ENCODE measurements around the gene FGF11. TPM values are rescaled to one million over a fixed set of nuclear protein-coding genes. Genes with fewer than 3 reads are reported as not detected.

Gene FGF11
- total RNA-seq, 1 donor from 2014 or later = 22.4 TPM

GRCh38 chr17:7483255-7484066, 44.1 kb downstream of the FGF11 start:
- peak; percentile 83 for DNase-seq (ENCODE audit: low read depth)
- H3K79me2 ChIP-seq (ENCODE audit: insufficient read depth, low read length) = peaks cover 53% of the 10 kb centered on the region
- no peaks in the 10 kb centered on the region for H3K27me3 ChIP-seq (ENCODE audit: insufficient read depth, low read length)
- Mint-ChIP-seq H3K9me3 (ENCODE audit: unreplicated experiment) (no peaks in the 10 kb centered on the region), H3K27ac (ENCODE audit: unreplicated experiment) (peak overlapping the region; percentile 100), H3K4me1 (ENCODE audit: low read depth, unreplicated experiment) (peaks cover 32% of the 10 kb centered on the region), H3K4me3 (ENCODE audit: unreplicated experiment) (peak overlapping the region; percentile 99), H3K27me3 (ENCODE audit: low read depth, unreplicated experiment) (no peaks in the 10 kb centered on the region), H3K36me3 (ENCODE audit: low read depth, unreplicated experiment) (peaks cover 3% of the 10 kb centered on the region)
- peaks cover 36% of the 10 kb centered on the region for H4K20me1 ChIP-seq (ENCODE audit: insufficient read depth, low read length)
- H3K9me3 ChIP-seq (ENCODE audit: insufficient read depth, low read depth, low read length) = no peaks in the 10 kb centered on the region
- H3K4me3 ChIP-seq (ENCODE audit: insufficient read depth, low read depth, low read length) = peak overlapping the region; percentile 95
- peak overlapping the region; percentile 95 for H3K4me2 ChIP-seq (ENCODE audit: low read length)
- peaks cover 29% of the 10 kb centered on the region for H3K4me1 ChIP-seq (ENCODE audit: insufficient read depth, low read length)
- TF ChIP-seq CTCF (IDR thresholded peaks at IDR 0.05; ENCODE audit: insufficient read depth, low read depth, low read length) = no peak
- TF ChIP-seq EZH2 (IDR thresholded peaks at IDR 0.05; ENCODE audit: insufficient read depth, low read length) = no peak
- no peaks in the 10 kb centered on the region for H3K36me3 ChIP-seq (ENCODE audit: insufficient read depth, low read length)
- H2AFZ ChIP-seq (ENCODE audit: low read depth, low read length) = peak overlapping the region; percentile 83
- peak; percentile 34 for FAIRE-seq
- peak overlapping the region; percentile 98 for H3K27ac ChIP-seq (ENCODE audit: low read depth, low read length)
- peak overlapping the region; percentile 95 for H3K9ac ChIP-seq (ENCODE audit: low read length)

GRCh38 chr17:7484067-7484918, 45.0 kb downstream of the FGF11 start, which contains the start of gene POLR2A:
Gene POLR2A, plus strand, starts transcription at chr17:7484366.
- Histone ChIP-seq H3K27ac (ENCODE audit: low read depth, low read length) (peak within 1 kb of the TSS; percentile 98), H2AFZ (ENCODE audit: low read depth, low read length) (peak within 1 kb of the TSS; percentile 83), H3K4me1 (ENCODE audit: insufficient read depth, low read length) (peaks cover 27% of the 10 kb centered on the region), H3K79me2 (ENCODE audit: insufficient read depth, low read length) (peaks cover 53% of the 10 kb centered on the region), H3K4me2 (ENCODE audit: low read length) (peak within 1 kb of the TSS; percentile 95), H4K20me1 (ENCODE audit: insufficient read depth, low read length) (peaks cover 42% of the 10 kb centered on the region), H3K4me3 (ENCODE audit: insufficient read depth, low read depth, low read length) (peak within 1 kb of the TSS; percentile 95), H3K36me3 (ENCODE audit: insufficient read depth, low read length) (no peaks in the 10 kb centered on the region), H3K27me3 (ENCODE audit: insufficient read depth, low read length) (no peaks in the 10 kb centered on the region), H3K9me3 (ENCODE audit: insufficient read depth, low read depth, low read length) (no peaks in the 10 kb centered on the region), H3K9ac (ENCODE audit: low read length) (peak within 1 kb of the TSS; percentile 95)
- H3K27ac Mint-ChIP-seq (ENCODE audit: unreplicated experiment) = peak within 1 kb of the TSS; percentile 100
- TF ChIP-seq EZH2 (IDR thresholded peaks at IDR 0.05; ENCODE audit: insufficient read depth, low read length) = no peak
- TF ChIP-seq CTCF (IDR thresholded peaks at IDR 0.05; ENCODE audit: insufficient read depth, low read depth, low read length) = no peak
- H3K4me1 Mint-ChIP-seq (ENCODE audit: low read depth, unreplicated experiment) = peaks cover 39% of the 10 kb centered on the region
- FAIRE-seq (no peak), DNase-seq (ENCODE audit: low read depth) (peak; percentile 93)
- H3K9me3 Mint-ChIP-seq (ENCODE audit: unreplicated experiment) = no peaks in the 10 kb centered on the region
- peaks cover 3% of the 10 kb centered on the region for H3K36me3 Mint-ChIP-seq (ENCODE audit: low read depth, unreplicated experiment)
- H3K27me3 Mint-ChIP-seq (ENCODE audit: low read depth, unreplicated experiment) = no peaks in the 10 kb centered on the region
- peak within 1 kb of the TSS; percentile 99 for H3K4me3 Mint-ChIP-seq (ENCODE audit: unreplicated experiment)
